ENCODE results near the gene PRKAG2.

PRKAG2 gene

GRCh38 chr7:151784853-151785680 lies 91.8 kb downstream of the PRKAG2 start:
- no peak for TF ChIP-seq CREB1 (IDR thresholded peaks at IDR 0.05; ENCODE audit: low read depth)
- TF ChIP-seq EP300 (IDR thresholded peaks at IDR 0.05; ENCODE audit: borderline replicate concordance) = no peak
- no peak for TF ChIP-seq MAX (IDR thresholded peaks at IDR 0.05)
- TF ChIP-seq TCF12 (IDR thresholded peaks at IDR 0.05; ENCODE audit: low read depth) = no peak
- no peak for TF ChIP-seq REST (IDR thresholded peaks at IDR 0.05; ENCODE audit: low read depth)
- TF ChIP-seq USF1 (IDR thresholded peaks at IDR 0.05) = no peak
- TF ChIP-seq TEAD4 (IDR thresholded peaks at IDR 0.05) = no peak
- TF ChIP-seq TAF1 (IDR thresholded peaks at IDR 0.05; ENCODE audit: low read depth) = no peak
- no peak for TF ChIP-seq YY1 (IDR thresholded peaks at IDR 0.05; ENCODE audit: low read depth)
- TF ChIP-seq CEBPB (IDR thresholded peaks at IDR 0.05) = no peak

GRCh38 chr7:151783958-151784575 lies 92.8 kb downstream of the PRKAG2 start:
- TF ChIP-seq CREB1 (IDR thresholded peaks at IDR 0.05; ENCODE audit: low read depth) = no peak
- TF ChIP-seq EP300 (IDR thresholded peaks at IDR 0.05; ENCODE audit: borderline replicate concordance) = no peak
- TF ChIP-seq REST (IDR thresholded peaks at IDR 0.05; ENCODE audit: low read depth) = no peak
- TF ChIP-seq TAF1 (IDR thresholded peaks at IDR 0.05; ENCODE audit: low read depth) = no peak
- TF ChIP-seq ZBTB7A (IDR thresholded peaks at IDR 0.05; ENCODE audit: low read depth) = no peak
- no peak for TF ChIP-seq EGR1 (IDR thresholded peaks at IDR 0.05)
- no peak for TF ChIP-seq YY1 (IDR thresholded peaks at IDR 0.05; ENCODE audit: low read depth)
- TF ChIP-seq TCF12 (IDR thresholded peaks at IDR 0.05; ENCODE audit: low read depth) = no peak
- no peak for TF ChIP-seq FOXM1 (IDR thresholded peaks at IDR 0.05; ENCODE audit: borderline replicate concordance, low read depth)
- TF ChIP-seq CEBPB (IDR thresholded peaks at IDR 0.05) = no peak
- no peak for TF ChIP-seq MAX (IDR thresholded peaks at IDR 0.05)
- TF ChIP-seq TEAD4 (IDR thresholded peaks at IDR 0.05) = no peak
- TF ChIP-seq NFIC (IDR thresholded peaks at IDR 0.05) = no peak
- TF ChIP-seq RAD21 (IDR thresholded peaks at IDR 0.05; ENCODE audit: low read depth) = no peak
- no peak for TF ChIP-seq USF1 (IDR thresholded peaks at IDR 0.05)

- TF ChIP-seq ZBTB7A (IDR thresholded peaks at IDR 0.05; ENCODE audit: low read depth) (peak; percentile 88), RAD21 (IDR thresholded peaks at IDR 0.05; ENCODE audit: low read depth) (peak; percentile 56), NFIC (IDR thresholded peaks at IDR 0.05) (no peak), TAF1 (IDR thresholded peaks at IDR 0.05; ENCODE audit: low read depth) (no peak), MAX (IDR thresholded peaks at IDR 0.05) (peak; percentile 62; the same call in 1 of the 2 replicates), USF1 (IDR thresholded peaks at IDR 0.05) (no peak)
Measured at GRCh38 chr7:151782598-151783448, 94.1 kb downstream of the PRKAG2 start.

- no peak for TF ChIP-seq REST (IDR thresholded peaks at IDR 0.05; ENCODE audit: low read depth)
- TF ChIP-seq CEBPB (IDR thresholded peaks at IDR 0.05) = no peak
- TF ChIP-seq ZBTB7A (IDR thresholded peaks at IDR 0.05; ENCODE audit: low read depth) = no peak
- no peak for TF ChIP-seq MAX (IDR thresholded peaks at IDR 0.05)
- TF ChIP-seq EP300 (IDR thresholded peaks at IDR 0.05; ENCODE audit: borderline replicate concordance) = no peak
- TF ChIP-seq YY1 (IDR thresholded peaks at IDR 0.05; ENCODE audit: low read depth) = no peak
- TF ChIP-seq FOXM1 (IDR thresholded peaks at IDR 0.05; ENCODE audit: borderline replicate concordance, low read depth) = no peak
- no peak for TF ChIP-seq CREB1 (IDR thresholded peaks at IDR 0.05; ENCODE audit: low read depth)
- no peak for TF ChIP-seq EGR1 (IDR thresholded peaks at IDR 0.05)
- no peak for TF ChIP-seq RAD21 (IDR thresholded peaks at IDR 0.05; ENCODE audit: low read depth)
- TF ChIP-seq TEAD4 (IDR thresholded peaks at IDR 0.05) = no peak
- TF ChIP-seq TCF12 (IDR thresholded peaks at IDR 0.05; ENCODE audit: low read depth) = no peak
- TF ChIP-seq NFIC (IDR thresholded peaks at IDR 0.05) = no peak
- no peak for TF ChIP-seq USF1 (IDR thresholded peaks at IDR 0.05)
- no peak for TF ChIP-seq TAF1 (IDR thresholded peaks at IDR 0.05; ENCODE audit: low read depth)
Measured at GRCh38 chr7:151781161-151781845, 95.6 kb downstream of the PRKAG2 start.
